Keratinocyte (primary cell): Measurements from ENCODE around the gene MTX2. TPM values are rescaled to one million over a fixed set of nuclear protein-coding genes. Genes with fewer than 3 reads are reported as not detected.

Experiments used
- DNase-seq: peaks from one replicate; pipeline ENCODE4 v3.0.0-alpha.2; 2011; ENCODE audit warnings: low read depth, missing footprints, low spot score
- FAIRE-seq: peaks from 2 replicates; lab custom pipeline; 2011; peaks lifted over from hg19 to GRCh38; lab: Jason Lieb, UNC
- H2AFZ ChIP-seq: 2 replicates; pipeline ENCODE4 v1.6.0; 2012; ENCODE audit warnings: low read length, control low read depth, inconsistent platforms; ENCODE audit not compliant: control insufficient read depth
- H3K27ac ChIP-seq: 2 replicates; pipeline ENCODE4 v1.5.1; 2011; ENCODE audit warnings: low read length; ENCODE audit not compliant: control insufficient read depth, insufficient read depth
- H3K27me3 ChIP-seq: 3 replicates; pipeline ENCODE4 v1.6.0; 2011; ENCODE audit warnings: low read length; ENCODE audit not compliant: control insufficient read depth, insufficient read depth; ENCODE audit errors: extremely low read depth
- H3K36me3 ChIP-seq, 2 experiments: 2 replicates in 1 of 2; 3 replicates in 1 of 2; pipeline ENCODE4 v1.5.1; 2011; ENCODE audit warnings: low read length in 2 of 2, mild to moderate bottlenecking in 1 of 2; ENCODE audit not compliant: control insufficient read depth in 2 of 2, insufficient read depth in 2 of 2; ENCODE audit errors: extremely low read depth in 1 of 2
- H3K4me1 ChIP-seq: 3 replicates; pipeline ENCODE4 v1.5.1; 2011; ENCODE audit warnings: low read length; ENCODE audit not compliant: control insufficient read depth, insufficient read depth; ENCODE audit errors: extremely low read depth
- H3K4me2 ChIP-seq: 3 replicates; pipeline ENCODE4 v1.6.0; 2011; ENCODE audit warnings: low read depth, low read length; ENCODE audit not compliant: control insufficient read depth, insufficient read depth; ENCODE audit errors: extremely low read depth
- H3K4me3 ChIP-seq, 3 experiments: fragments of 200-600 bp in 1 of 3; sonication (generic) in 1 of 3; 2 replicates in 2 of 3; 3 replicates in 1 of 3; pipeline ENCODE4 v1.5.1; 2011 to 2016; ENCODE audit warnings: low read length in 3 of 3, mild to moderate bottlenecking in 3 of 3, control low read depth in 2 of 3, inconsistent platforms in 1 of 3, low read depth in 1 of 3, mixed read lengths in 1 of 3, mixed run types in 1 of 3, moderate library complexity in 1 of 3; ENCODE audit not compliant: control insufficient read depth in 2 of 3, insufficient read depth in 2 of 3; ENCODE audit errors: extremely low read depth in 1 of 3
- H3K79me2 ChIP-seq: 2 replicates; pipeline ENCODE4 v1.6.0; 2012; ENCODE audit warnings: low read length; ENCODE audit not compliant: control insufficient read depth, insufficient read depth
- H3K9ac ChIP-seq: 3 replicates; pipeline ENCODE4 v1.6.0; 2011; ENCODE audit warnings: low read length; ENCODE audit not compliant: control insufficient read depth, insufficient read depth; ENCODE audit errors: extremely low read depth
- H3K9me1 ChIP-seq: 3 replicates; pipeline ENCODE4 v1.6.0; 2011; ENCODE audit warnings: low read length; ENCODE audit not compliant: control insufficient read depth, insufficient read depth; ENCODE audit errors: extremely low read depth
- H3K9me3 ChIP-seq: 2 replicates; pipeline ENCODE4 v1.5.1; 2012; ENCODE audit warnings: low read depth, low read length; ENCODE audit not compliant: control insufficient read depth
- H4K20me1 ChIP-seq: 3 replicates; pipeline ENCODE4 v1.6.0; 2011; ENCODE audit warnings: low read length; ENCODE audit not compliant: control insufficient read depth, insufficient read depth; ENCODE audit errors: extremely low read depth
- CTCF ChIP-seq, 3 experiments: IDR thresholded peaks in 1 of 3; conservative IDR thresholded peaks in 1 of 3; optimal IDR thresholded peaks in 1 of 3; 2 replicates in 2 of 3; 3 replicates in 1 of 3; pipeline versions ENCODE3 to v1.5.1; 2011; ENCODE audit warnings: low read length in 3 of 3, mild to moderate bottlenecking in 3 of 3, moderate library complexity in 2 of 3, control low read depth in 1 of 3, inconsistent platforms in 1 of 3; ENCODE audit not compliant: insufficient read depth in 2 of 3; ENCODE audit errors: extremely low read depth in 1 of 3
- EZH2 ChIP-seq: IDR thresholded peaks from one replicate; pipeline ENCODE4 v1.6.1; 2012; ENCODE audit warnings: inconsistent platforms, mild to moderate bottlenecking, low read length, moderate library complexity
- dilution Hi-C: fragments of 300-500 bp; cut with MboI; formaldehyde crosslinking; loops from one replicate; pipeline ENCODE4 v1.7.0; 2020; ENCODE audit warnings: low sequenced_read_pairs; ENCODE audit not compliant: extremely low pct_ligation_motif_present
- polyA plus RNA-seq, 5 experiments: library from polyadenylated mRNA; depleted of rRNA in 3 of 5; stranded (reverse) in 3 of 5; stranded (forward) in 1 of 5; unstranded in 1 of 5; fragments of >200 nt; gene quantifications; 1 replicate in 1 of 5; 2 replicates in 3 of 5; 3 replicates in 1 of 5; pipeline versions ENCODE4 v1.2.1 to v1.2.3, GENCODE V29; 2011 to 2012; ENCODE audit warnings: missing spikeins in 2 of 5, low read depth in 1 of 5, low replicate concordance in 1 of 5

MTX2 gene
- polyA plus RNA-seq, 1 donor (not counting 4 experiments of a cell fraction or from before 2014, with no cell fraction given), result 60.3 TPM

DNA sequence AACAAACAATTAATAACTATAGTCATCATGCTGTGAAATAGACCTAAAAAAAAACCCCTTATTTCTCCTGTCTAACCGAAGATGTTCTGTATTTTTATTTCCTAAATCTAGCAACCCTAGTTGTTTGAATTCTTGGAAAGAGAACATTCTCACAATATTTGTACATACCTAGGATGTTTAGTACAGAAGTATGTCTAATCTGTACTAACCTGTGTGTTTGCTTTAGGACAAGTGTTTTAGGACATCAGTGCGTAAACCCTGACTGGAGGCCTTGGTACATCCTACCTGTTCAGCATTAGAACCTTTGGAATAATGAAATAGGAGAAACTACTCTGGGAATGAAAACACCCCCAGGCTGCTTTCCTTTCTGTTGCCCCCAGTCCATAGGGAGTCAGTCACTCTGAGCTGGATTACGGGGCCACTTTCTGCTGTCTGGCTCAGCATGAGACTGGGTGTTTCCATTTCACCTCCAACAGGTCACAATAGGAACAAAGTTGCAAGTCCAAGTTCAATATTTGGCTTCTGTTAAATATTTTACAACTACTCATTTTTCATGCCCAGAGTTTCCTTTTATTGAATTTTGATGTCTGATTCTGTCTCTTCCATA is 114.7 kb downstream of the MTX2 start:
- H3K4me1 ChIP-seq, result no peaks in the 10 kb centered on the region

DNA sequence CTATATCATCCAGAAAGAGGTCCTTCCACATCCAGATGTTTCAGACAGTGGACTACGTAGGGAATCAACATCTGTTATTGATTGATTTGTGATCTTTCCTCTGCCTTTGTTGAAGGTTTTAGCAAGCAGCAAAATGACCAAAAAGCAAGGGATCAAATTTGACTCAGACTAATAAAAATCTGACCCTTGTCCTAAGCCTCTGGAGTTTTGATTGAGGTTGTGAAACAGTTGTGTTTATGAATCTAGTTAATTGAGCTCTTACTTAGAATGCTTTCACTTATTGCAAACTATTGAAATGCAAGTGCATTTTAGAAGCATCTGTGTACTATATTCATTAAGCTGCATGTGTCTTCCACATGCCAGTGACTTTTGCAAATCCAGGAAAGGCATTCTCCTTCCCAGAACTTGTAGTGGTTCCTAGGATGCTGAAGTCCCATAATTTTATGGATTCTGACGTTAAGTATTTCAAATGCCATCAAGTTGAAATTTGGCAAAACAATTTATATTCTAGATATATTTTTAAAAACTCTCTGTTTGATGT is 116.0 kb downstream of the MTX2 start:
- dilution Hi-C loops, result no loop called here
- TF ChIP-seq EZH2 (no peak), CTCF (optimal IDR thresholded peaks at IDR 0.05 in 1 of 3, IDR thresholded peaks at IDR 0.05 in 1 of 3, conservative IDR thresholded peaks at IDR 0.05 in 1 of 3; ENCODE audit: extremely low read depth in 1 of 3, insufficient read depth in 2 of 3, low read length in 3 of 3) (no peak)
- no peak overlapping the region for H2AFZ ChIP-seq
- H3K9me3 ChIP-seq, result no peaks in the 10 kb centered on the region
- no peaks in the 10 kb centered on the region for H3K4me1 ChIP-seq
- H3K27me3 ChIP-seq, result no peaks in the 10 kb centered on the region
- H3K9me1 ChIP-seq, result no peaks in the 10 kb centered on the region
- FAIRE-seq (no peak), DNase-seq (no peak)
- no peak overlapping the region for H3K4me2 ChIP-seq
- H3K9ac ChIP-seq, result no peak overlapping the region
- H3K36me3 ChIP-seq, result no peaks in the 10 kb centered on the region
- no peaks in the 10 kb centered on the region for H4K20me1 ChIP-seq
- no peak overlapping the region for H3K27ac ChIP-seq
- H3K79me2 ChIP-seq, result no peaks in the 10 kb centered on the region
- no peak overlapping the region for H3K4me3 ChIP-seq

More for the DNA sequence above, 114.7 kb downstream of the MTX2 start:
- H3K36me3 ChIP-seq, result no peaks in the 10 kb centered on the region
- no peaks in the 10 kb centered on the region for H3K27me3 ChIP-seq
- no peak overlapping the region for H3K4me2 ChIP-seq
- H3K4me3 ChIP-seq, result no peak overlapping the region
- FAIRE-seq (no peak), DNase-seq (no peak)
- H3K9ac ChIP-seq, result no peak overlapping the region
- H3K9me3 ChIP-seq, result no peaks in the 10 kb centered on the region
- no peak overlapping the region for H2AFZ ChIP-seq
- no peak overlapping the region for H3K27ac ChIP-seq
- no peaks in the 10 kb centered on the region for H3K79me2 ChIP-seq
- dilution Hi-C loops, result no loop called here
- no peak for TF ChIP-seq CTCF (optimal IDR thresholded peaks at IDR 0.05 in 1 of 3, IDR thresholded peaks at IDR 0.05 in 1 of 3, conservative IDR thresholded peaks at IDR 0.05 in 1 of 3; ENCODE audit: extremely low read depth in 1 of 3, insufficient read depth in 2 of 3, low read length in 3 of 3)
- no peak for TF ChIP-seq EZH2
- H3K9me1 ChIP-seq, result no peaks in the 10 kb centered on the region
- H4K20me1 ChIP-seq, result no peaks in the 10 kb centered on the region
